Pulmonary artery endothelial cell (primary cell): ENCODE data around the gene PEPD. TPM values are rescaled to one million over a fixed set of nuclear protein-coding genes. Genes with fewer than 3 reads are reported as not detected.

ENCODE experiments used
- DNase-seq: peaks from one replicate; pipeline ENCODE4 v3.0.0-alpha.2; 2011; ENCODE audit warnings: low read depth, low spot score
- total RNA-seq: library from RNA; depleted of rRNA; stranded (reverse); fragments of >200 nt; gene quantifications from 2 replicates; pipeline ENCODE4 v1.2.3, GENCODE V29; 2014

The PEPD gene
- total RNA-seq, 1 donor from 2014 or later = 56.1 TPM

GRCh38 chr19:33386361-33386858 lies 135.2 kb downstream of the PEPD start:
- DNase-seq = no peak

- no peak for DNase-seq
Measured at GRCh38 chr19:33385956-33386355, 135.6 kb downstream of the PEPD start.

- DNase-seq = no peak
Measured at GRCh38 chr19:33384983-33385382, 136.6 kb downstream of the PEPD start.

- no peak for DNase-seq
Measured at GRCh38 chr19:33383720-33384292, 137.8 kb downstream of the PEPD start.

DNA sequence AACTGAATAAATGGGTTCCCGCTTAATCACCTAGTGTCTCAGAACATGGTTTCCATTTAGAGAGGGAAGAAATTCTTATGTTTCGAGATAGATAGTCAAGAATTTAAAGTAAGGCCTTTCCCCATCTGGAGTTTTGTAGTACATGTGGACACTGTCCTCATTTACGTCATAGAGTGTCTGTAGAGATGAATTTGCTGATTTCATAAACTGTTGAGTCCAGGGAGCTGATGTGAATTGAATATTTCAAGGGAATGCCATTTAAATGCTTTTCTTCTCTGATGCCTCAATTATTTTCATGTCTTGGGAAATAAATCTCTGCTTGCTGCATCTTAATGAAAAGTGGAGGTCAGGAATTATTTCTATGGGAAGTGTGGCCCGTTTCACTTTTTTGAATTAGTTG lies 138.6 kb downstream of the PEPD start:
- DNase-seq = no peak

- no peak for DNase-seq
Measured at GRCh38 chr19:33382006-33382405, 139.6 kb downstream of the PEPD start.

DNA sequence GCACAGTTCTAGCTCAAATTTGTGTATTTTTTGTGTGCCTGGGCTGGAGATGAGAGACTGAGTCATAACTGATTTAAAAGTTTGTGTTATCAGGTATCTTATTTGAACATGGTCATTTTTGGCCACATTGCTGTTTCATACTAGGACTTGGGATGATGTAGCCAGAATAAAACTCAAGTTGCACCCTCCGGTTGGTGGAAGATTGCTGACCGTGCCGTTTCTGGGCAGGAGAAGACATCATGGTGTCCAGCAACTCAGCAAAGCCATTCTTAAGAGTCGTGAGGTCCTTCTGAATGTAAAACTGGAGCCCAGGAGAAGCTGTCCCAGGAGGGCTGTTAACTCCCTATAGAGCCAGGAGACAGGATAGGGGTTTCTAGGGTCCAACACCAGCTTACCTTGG lies 140.5 kb downstream of the PEPD start:
- no peak for DNase-seq

GRCh38 chr19:33379151-33379829 lies 142.3 kb downstream of the PEPD start:
- DNase-seq = no peak

- peak; percentile 29 for DNase-seq
Measured at GRCh38 chr19:33377586-33378475, 143.8 kb downstream of the PEPD start.

DNA sequence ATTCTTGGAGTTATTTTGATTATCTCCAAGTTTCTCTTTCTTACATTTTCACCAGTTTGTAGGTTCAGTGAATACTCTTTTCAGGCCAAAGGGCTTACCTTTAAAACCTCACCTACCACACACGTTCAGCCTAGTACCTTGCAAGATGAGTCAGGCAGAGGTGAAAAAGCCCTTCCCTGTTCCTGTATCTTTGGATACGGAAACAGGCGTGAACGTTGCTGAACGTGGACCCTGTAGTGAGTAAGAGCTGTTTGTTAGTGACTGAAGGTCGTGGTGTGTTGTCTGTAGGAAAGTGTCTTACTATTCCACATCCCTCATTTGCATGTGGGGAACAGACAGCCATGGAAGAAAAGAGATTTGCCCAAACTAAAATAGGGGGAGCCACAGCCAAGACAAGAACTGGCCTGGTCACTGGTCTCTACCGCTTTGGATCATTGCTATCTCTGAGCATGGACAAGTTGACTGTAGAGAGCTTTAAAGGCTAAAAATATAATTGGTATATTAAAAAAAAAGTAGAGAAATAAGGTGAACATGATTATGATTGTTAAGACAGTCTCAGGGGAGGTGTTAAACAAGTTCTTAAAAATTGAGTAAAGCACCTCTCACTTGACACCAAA lies 144.5 kb downstream of the PEPD start:
- no peak for DNase-seq

- DNase-seq = peak; percentile 73
Measured at GRCh38 chr19:33376423-33376822, 145.2 kb downstream of the PEPD start.

GRCh38 chr19:33375837-33376159 lies 145.8 kb downstream of the PEPD start:
- DNase-seq = no peak

- no peak for DNase-seq
Measured at GRCh38 chr19:33375156-33375836, 146.3 kb downstream of the PEPD start.

GRCh38 chr19:33374236-33374714 lies 147.3 kb downstream of the PEPD start:
- no peak for DNase-seq

DNA sequence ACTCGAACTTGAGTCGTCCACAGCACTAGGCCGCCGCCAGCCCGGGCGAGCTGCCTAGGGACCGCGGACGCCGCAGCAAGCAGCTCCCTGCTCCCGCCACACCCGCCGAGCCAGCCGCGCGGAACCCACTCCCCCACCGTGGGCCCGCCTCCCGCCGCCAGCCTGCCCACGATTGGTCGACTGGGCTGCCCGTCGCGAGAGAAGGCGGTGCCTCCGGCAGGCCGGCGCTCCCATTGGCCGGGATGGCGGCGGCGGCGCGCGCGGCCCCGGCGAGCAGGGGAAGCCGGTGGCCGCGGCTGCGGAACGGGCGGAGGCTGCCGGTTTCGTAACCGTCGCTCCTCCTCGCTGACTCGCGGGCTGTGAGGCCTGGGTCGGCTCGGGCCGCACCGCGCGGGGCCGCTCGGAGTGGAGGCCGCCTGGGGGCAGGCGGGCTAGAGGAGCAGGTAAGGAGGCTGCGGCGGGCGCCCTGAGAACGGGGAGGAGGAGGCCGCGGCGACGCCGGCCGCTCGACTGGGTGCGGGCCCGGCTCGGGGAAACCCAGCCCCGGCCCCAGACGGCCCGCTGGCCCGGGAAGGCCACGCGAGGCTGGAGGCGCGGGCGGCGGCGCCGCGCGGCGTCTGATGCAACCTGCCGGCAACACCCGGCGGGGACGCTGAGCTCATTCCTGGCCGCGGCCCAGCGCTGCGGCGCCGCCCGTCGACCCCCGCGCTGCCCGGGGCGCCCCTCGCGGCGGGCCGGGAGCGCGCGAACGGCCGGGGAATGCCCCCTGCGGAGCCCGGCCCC lies 147.9 kb downstream of the PEPD start, which contains the start of gene CEBPG:
TSS of gene CEBPG (plus strand) at position 257 of the 783 bp plus-strand sequence. CDS start 5,531 bp downstream, outside the sequence.
- DNase-seq = peak; percentile 63

GRCh38 chr19:33370783-33371182 lies 150.8 kb downstream of the PEPD start:
- no peak for DNase-seq

DNA sequence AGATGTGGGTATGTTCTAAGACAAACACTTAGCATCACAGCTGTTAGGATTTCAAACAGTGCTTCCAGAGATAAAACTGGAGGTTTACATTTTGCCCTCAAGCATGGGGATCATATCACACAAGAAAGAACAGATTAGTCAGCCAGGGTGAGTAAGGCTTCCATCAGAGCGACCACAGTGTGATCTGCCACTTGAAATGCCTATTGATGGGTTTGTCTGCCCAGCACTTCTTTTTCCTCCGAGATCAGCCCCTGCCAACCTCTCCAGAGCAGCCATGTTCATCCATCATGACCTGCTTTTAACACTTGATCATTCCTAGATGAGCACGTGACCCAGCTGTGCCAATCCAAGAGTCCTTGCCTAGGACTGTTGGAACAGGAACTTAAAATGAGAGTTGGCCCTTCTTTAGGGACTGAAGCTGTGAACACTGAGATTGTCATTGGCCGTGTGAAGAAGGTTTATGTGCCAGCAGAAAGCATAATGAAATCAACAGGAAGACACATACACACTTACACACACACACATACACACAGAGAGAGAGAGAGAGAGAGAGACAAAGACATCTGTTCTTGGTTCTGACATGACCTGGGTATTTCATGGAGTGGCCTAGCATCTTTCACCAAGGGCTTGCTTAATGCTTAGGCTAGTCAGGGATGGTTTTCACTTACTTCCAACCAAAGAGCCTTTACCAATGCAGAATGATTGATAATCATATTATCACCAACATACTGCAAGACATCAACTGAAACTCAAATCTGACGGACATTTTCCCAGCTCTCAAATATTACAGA lies 153.3 kb downstream of the PEPD start:
- DNase-seq = no peak

DNA sequence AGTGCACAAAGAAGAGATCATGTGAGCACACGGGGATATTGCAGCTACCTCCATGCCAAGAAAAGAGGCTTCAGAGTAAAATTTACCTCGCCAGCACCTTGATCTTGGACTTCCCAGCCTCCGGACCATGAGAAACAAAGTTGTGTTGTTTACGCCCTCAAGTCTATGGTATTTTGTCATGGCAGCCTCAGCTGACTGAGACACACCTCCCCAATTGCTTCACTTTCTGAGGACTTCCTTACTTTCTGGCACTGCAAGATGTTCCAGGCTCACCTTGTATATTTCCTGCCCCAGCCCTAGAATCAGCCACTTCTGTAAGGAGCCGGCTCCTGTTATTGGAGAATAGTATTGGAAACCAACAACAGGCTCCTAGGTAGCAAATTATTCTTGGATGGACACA lies 154.7 kb downstream of the PEPD start:
- DNase-seq = no peak

DNA sequence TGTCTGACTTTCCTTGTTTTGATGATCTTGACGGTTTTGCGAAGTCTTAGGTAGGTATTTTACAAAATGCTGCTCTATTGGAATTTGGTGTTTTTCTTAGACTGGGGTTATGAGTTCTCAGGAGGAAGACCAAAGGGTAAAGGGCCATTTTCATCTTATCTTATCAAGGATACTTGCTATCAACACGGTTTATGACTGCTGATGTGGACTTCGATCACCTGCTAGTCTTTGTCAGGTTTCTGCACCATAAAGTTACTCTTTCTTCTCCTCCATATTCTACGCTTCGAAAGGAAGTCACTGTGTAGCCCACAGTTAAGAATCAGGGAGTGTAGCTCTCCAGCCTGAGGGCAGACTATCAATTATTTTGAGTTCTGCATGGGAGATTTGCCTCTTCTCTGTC lies 155.5 kb downstream of the PEPD start:
- no peak for DNase-seq
